B cell (primary cell): ENCODE measurements around the gene TRMT61A. TPM values are rescaled to one million over a fixed set of nuclear protein-coding genes. Genes with fewer than 3 reads are reported as not detected.

Source experiments
- ATAC-seq: fragments of 200-7000 bp; cut with Tn5 transposase; one replicate; pipeline ENCODE4 v1.10.0; 2021; ENCODE audit warnings: low read depth, mild to moderate bottlenecking, moderate number of reproducible peaks, moderate library complexity
- CTCF ChIA-PET: fragments of 350-600 bp; sonication (Branson Sonifier 250); formaldehyde crosslinking; loops from one replicate; lab custom pipeline; 2021; ENCODE audit warnings: antibody characterized with exemption, inconsistent platforms; lab: Charles Lee
- POLR2A ChIA-PET: fragments of 350-600 bp; sonication (Branson Sonifier 250); formaldehyde crosslinking; loops from one replicate; lab custom pipeline; 2021; ENCODE audit warnings: antibody characterized with exemption; lab: Charles Lee
- DNase-seq: peaks from one replicate; pipeline ENCODE4 v3.0.0; 2013
- H2AFZ ChIP-seq: 2 replicates; pipeline ENCODE4 v1.6.1; 2012; ENCODE audit warnings: mild to moderate bottlenecking, low read depth, low read length; ENCODE audit not compliant: insufficient read depth, poor library complexity, severe bottlenecking
- H3K27ac ChIP-seq, 2 donors: 1 replicate in 1 of 2; 2 replicates in 1 of 2; pipeline ENCODE4 v1.5.1; 2012 to 2013; ENCODE audit warnings: low read length in 2 of 2, mild to moderate bottlenecking in 2 of 2, moderate library complexity in 1 of 2
- H3K27me3 ChIP-seq, 4 experiments: fragments of 200-600 bp in 1 of 4; sonication (generic) in 1 of 4; replicated peaks in 1 of 4; 1 replicate in 2 of 4; 2 replicates in 2 of 4; pipeline versions ENCODE4 v1.6.1 to v1.7.0; 2013 to 2016; ENCODE audit warnings: low read length in 3 of 4, mild to moderate bottlenecking in 2 of 4, mixed read lengths in 1 of 4, moderate library complexity in 1 of 4; ENCODE audit not compliant: insufficient read depth in 4 of 4, control insufficient read depth in 3 of 4; ENCODE audit errors: control extremely low read depth in 1 of 4
- H3K36me3 ChIP-seq, 2 experiments: replicated peaks in 1 of 2; 1 replicate in 1 of 2; 2 replicates in 1 of 2; pipeline versions ENCODE4 v1.6.1 to v1.7.1; 2013; ENCODE audit warnings: low read length in 1 of 2; ENCODE audit not compliant: insufficient read depth in 2 of 2, control insufficient read depth in 1 of 2; ENCODE audit errors: control extremely low read depth in 1 of 2, extremely low read depth in 1 of 2
- H3K4me1 ChIP-seq, 2 donors: fragments of 200-600 bp in 1 of 2; sonication (generic) in 1 of 2; 1 replicate in 1 of 2; 2 replicates in 1 of 2; pipeline versions ENCODE4 v1.5.1 to v1.6.1; 2013 to 2017; ENCODE audit warnings: low read length in 2 of 2; ENCODE audit not compliant: control insufficient read depth in 2 of 2, insufficient read depth in 2 of 2
- H3K4me2 ChIP-seq: replicated peaks from 2 replicates; pipeline ENCODE3; 2012; ENCODE audit warnings: mild to moderate bottlenecking, low read depth, low read length; ENCODE audit not compliant: poor library complexity, severe bottlenecking
- H3K4me3 ChIP-seq, 5 experiments: fragments of 200-600 bp in 1 of 5; sonication (generic) in 1 of 5; 1 replicate in 3 of 5; 2 replicates in 2 of 5; pipeline versions ENCODE4 v1.5.1 to v1.7.0; 2011 to 2016; ENCODE audit warnings: low read length in 4 of 5, mild to moderate bottlenecking in 4 of 5, low read depth in 2 of 5, control low read depth in 1 of 5, moderate library complexity in 1 of 5; ENCODE audit not compliant: insufficient read depth in 1 of 5; ENCODE audit errors: control extremely low read depth in 1 of 5, extremely low read depth in 1 of 5
- H3K79me2 ChIP-seq: fragments of 200-600 bp; sonication (generic); one replicate; pipeline ENCODE4 v1.6.0; 2016; ENCODE audit warnings: low read length; ENCODE audit not compliant: control insufficient read depth, insufficient read depth
- H3K9ac ChIP-seq: fragments of 200-600 bp; sonication (generic); 2 replicates; pipeline ENCODE4 v1.6.1; 2017; ENCODE audit warnings: mild to moderate bottlenecking, low read length, moderate library complexity
- H3K9me3 ChIP-seq, 3 donors: one replicate each; pipeline versions ENCODE4 v1.6.1 to v1.7.1; 2013; ENCODE audit warnings: low read length in 2 of 3; ENCODE audit not compliant: control insufficient read depth in 2 of 3, insufficient read depth in 1 of 3; ENCODE audit errors: control extremely low read depth in 1 of 3
- H4K20me1 ChIP-seq: 2 replicates; pipeline ENCODE4 v1.6.0; 2012; ENCODE audit warnings: mild to moderate bottlenecking, low read length; ENCODE audit not compliant: insufficient read depth, control insufficient read depth, poor library complexity, severe bottlenecking
- H3K27ac Mint-ChIP-seq: one replicate; pipeline ENCODE4 v1.8.0; 2021; ENCODE audit warnings: mixed read lengths
- H3K27me3 Mint-ChIP-seq: one replicate; pipeline ENCODE4 v1.8.0; 2021; ENCODE audit warnings: mixed read lengths
- H3K4me1 Mint-ChIP-seq: one replicate; pipeline ENCODE4 v1.8.0; 2021; ENCODE audit warnings: mixed read lengths
- H3K4me3 Mint-ChIP-seq: one replicate; pipeline ENCODE4 v1.8.0; 2021; ENCODE audit warnings: mixed read lengths
- H3K9me3 Mint-ChIP-seq: one replicate; pipeline ENCODE4 v1.8.0; 2022; ENCODE audit warnings: mixed read lengths; ENCODE audit not compliant: insufficient read depth
- EZH2 ChIP-seq: IDR thresholded peaks from 2 replicates; pipeline ENCODE4 v1.6.1; 2012; ENCODE audit warnings: borderline replicate concordance, low read depth, mild to moderate bottlenecking, moderate library complexity, low read length; ENCODE audit not compliant: insufficient read depth, poor library complexity, severe bottlenecking
- WGBS: methylation state at CpG from one replicate; pipeline ENCODE4 v1.1.5; 2013; ENCODE audit warnings: missing lambda C conversion rate; ENCODE audit not compliant: insufficient coverage; 5-methylcytosine and 5-hydroxymethylcytosine counted together
- intact Hi-C: fragments of 100-400 bp; cut with micrococcal nuclease; formaldehyde crosslinking; loops from one replicate; pipeline ENCODE4 v1.10.0; 2022
- polyA plus RNA-seq: library from polyadenylated mRNA; depleted of rRNA; stranded (reverse); fragments of >200 nt; gene quantifications from 2 replicates; pipeline ENCODE4 v1.2.3, GENCODE V29; 2012
- total RNA-seq, 2 donors: library from RNA; stranded (reverse); fragments of 120-200 nt in 1 of 2; gene quantifications; 1 replicate in 1 of 2; 2 replicates in 1 of 2; pipeline versions ENCODE4 v1.2.3 to v1.2.4, GENCODE V29; 2013 to 2022
- TF ChIP-seq, protein P1 (sequence below): fragments of 200-600 bp; IDR thresholded peaks from one replicate; pipeline ENCODE4 v1.8.0; 2022; ENCODE audit warnings: antibody characterized with exemption, mild to moderate bottlenecking

TRMT61A gene
- total and polyA plus RNA-seq, 2 donors (not counting 1 experiment from before 2014, with no cell fraction given), result 9.5 to 18.4 TPM

DNA sequence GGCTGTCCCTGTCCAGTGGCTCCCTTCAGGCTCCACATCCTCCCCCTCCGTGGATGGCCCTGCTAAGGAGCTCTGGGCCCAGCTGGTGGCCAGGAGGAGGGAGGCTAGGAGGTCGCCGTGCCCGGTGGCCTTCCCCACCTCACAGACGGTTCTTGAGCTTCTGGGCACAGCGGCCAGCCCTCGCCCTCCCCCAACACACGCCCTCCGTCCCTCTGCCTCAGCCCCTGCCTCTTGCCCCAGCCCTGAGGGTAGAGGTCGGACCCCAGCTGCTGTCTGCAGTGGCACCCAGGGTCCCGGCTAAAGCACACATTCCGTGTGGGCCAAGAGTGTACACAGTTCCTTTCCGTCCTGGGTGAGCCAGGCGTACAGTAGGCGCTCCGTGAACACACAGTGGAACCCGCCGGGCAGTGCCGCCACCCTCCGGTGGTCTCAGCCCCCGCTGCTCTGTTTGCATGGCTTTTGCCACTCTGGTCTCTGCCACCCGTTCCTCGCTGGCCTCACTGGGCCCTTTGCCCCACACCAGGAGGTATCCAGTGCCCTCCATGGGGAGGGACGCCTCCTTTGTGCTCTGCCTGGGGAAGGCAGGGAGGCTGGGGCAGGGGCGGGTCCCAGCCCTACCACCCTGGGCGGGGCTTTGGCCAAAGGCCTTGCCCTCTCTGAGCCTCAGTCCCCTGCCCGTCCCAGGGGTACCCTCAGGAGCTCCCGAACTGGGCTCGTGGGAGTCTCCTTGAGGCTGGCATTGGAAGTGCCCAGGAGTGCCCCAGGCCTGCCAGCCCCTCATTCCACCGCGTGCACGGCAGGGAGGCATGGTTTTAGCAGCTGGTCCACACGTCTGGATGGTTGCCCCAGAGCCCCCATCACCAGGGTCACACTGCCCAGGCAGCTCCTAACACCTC, 13.0 kb downstream of the TRMT61A start:
- no peak overlapping the region for H2AFZ ChIP-seq
- H3K9ac ChIP-seq, result no peak overlapping the region
- peaks cover 4% of the 10 kb centered on the region for H3K4me1 Mint-ChIP-seq
- 83% methylated on average over 33 of the region's 33 CpGs for WGBS
- no peak overlapping the region for H3K4me3 ChIP-seq
- H3K79me2 ChIP-seq, result peaks cover 3% of the 10 kb centered on the region
- H3K27me3 ChIP-seq, result peaks cover 0 to 22% (median 2%) of the 10 kb centered on the region in 4 experiments
- no peaks in the 10 kb centered on the region for H3K9me3 Mint-ChIP-seq
- no peaks in the 10 kb centered on the region for H3K9me3 ChIP-seq
- H3K27me3 Mint-ChIP-seq, result no peaks in the 10 kb centered on the region
- DNase-seq (no peak), ATAC-seq (no peak)
- H3K36me3 ChIP-seq, result no peaks in the 10 kb centered on the region
- H3K27ac ChIP-seq, result no peak overlapping the region
- no peak overlapping the region for H3K27ac Mint-ChIP-seq
- H3K4me2 ChIP-seq, result no peak overlapping the region
- H4K20me1 ChIP-seq, result peaks cover 9% of the 10 kb centered on the region
- no peak overlapping the region for H3K4me3 Mint-ChIP-seq
- H3K4me1 ChIP-seq, result peaks cover 0 to 6% of the 10 kb centered on the region in 2 donors
- intact Hi-C loops, result no loop called here
- TF ChIP-seq, protein P1, sequence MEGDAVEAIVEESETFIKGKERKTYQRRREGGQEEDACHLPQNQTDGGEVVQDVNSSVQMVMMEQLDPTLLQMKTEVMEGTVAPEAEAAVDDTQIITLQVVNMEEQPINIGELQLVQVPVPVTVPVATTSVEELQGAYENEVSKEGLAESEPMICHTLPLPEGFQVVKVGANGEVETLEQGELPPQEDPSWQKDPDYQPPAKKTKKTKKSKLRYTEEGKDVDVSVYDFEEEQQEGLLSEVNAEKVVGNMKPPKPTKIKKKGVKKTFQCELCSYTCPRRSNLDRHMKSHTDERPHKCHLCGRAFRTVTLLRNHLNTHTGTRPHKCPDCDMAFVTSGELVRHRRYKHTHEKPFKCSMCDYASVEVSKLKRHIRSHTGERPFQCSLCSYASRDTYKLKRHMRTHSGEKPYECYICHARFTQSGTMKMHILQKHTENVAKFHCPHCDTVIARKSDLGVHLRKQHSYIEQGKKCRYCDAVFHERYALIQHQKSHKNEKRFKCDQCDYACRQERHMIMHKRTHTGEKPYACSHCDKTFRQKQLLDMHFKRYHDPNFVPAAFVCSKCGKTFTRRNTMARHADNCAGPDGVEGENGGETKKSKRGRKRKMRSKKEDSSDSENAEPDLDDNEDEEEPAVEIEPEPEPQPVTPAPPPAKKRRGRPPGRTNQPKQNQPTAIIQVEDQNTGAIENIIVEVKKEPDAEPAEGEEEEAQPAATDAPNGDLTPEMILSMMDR, result no peak
- TF ChIP-seq EZH2, result no peak
- ChIA-PET POLR2A (no interaction called here), CTCF (interaction anchor here (1.3 kb wide), 1 partner anchor 42 kb away, joined by 3 read pairs; no protein-coding TSS in a partner anchor)

DNA sequence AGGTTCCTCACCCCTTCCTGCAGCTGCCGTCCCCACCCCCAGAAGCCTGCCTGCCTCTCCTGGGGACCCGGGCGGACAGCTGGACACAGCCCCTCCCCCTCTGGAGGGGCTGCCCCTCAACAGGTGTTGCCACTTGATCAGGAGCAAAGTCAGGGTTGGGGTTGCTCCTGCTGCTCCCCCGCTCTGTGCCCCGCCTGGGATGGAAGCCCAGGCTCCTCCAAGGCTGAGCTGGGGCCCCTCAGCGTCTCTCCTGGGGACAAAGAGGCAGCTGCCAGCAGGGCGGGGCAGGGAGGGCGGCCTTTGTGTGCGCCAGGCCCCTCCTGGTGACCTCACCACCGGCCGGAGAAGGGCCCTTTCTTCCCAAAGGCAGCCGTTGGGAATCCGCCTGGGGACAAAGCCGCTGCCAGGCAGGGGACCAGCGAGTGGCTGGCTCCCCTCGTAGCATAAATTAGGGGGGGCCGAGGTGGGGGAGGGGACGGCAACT, 13.7 kb downstream of the TRMT61A start:
- H3K27me3 ChIP-seq, result peaks cover 0 to 22% (median 2%) of the 10 kb centered on the region in 4 experiments
- DNase-seq, result no peak
- no peak overlapping the region for H3K4me2 ChIP-seq
- no peak overlapping the region for H2AFZ ChIP-seq
- Mint-ChIP-seq H3K9me3 (no peaks in the 10 kb centered on the region), H3K27me3 (no peaks in the 10 kb centered on the region), H3K27ac (no peak overlapping the region), H3K4me1 (peaks cover 4% of the 10 kb centered on the region), H3K4me3 (no peak overlapping the region)
- no peak overlapping the region for H3K4me3 ChIP-seq
- H3K79me2 ChIP-seq, result peaks cover 6% of the 10 kb centered on the region
- H4K20me1 ChIP-seq, result peaks cover 16% of the 10 kb centered on the region
- intact Hi-C loops, result no loop called here
- peaks cover 0 to 6% of the 10 kb centered on the region in 2 donors for H3K4me1 ChIP-seq
- WGBS, result 64% methylated on average over 18 of the region's 18 CpGs
- ChIA-PET CTCF (interaction anchor here (1.3 to 9.3 kb wide), 2 partner anchors 23 to 42 kb away, joined by 3 to 128 read pairs; no protein-coding TSS in a partner anchor), POLR2A (no interaction called here)
- no peak for TF ChIP-seq EZH2
- TF ChIP-seq, protein P1, result no peak
- H3K27ac ChIP-seq, result no peak overlapping the region
- no peaks in the 10 kb centered on the region for H3K36me3 ChIP-seq
- no peak for ATAC-seq
- no peak overlapping the region for H3K9ac ChIP-seq
- no peaks in the 10 kb centered on the region for H3K9me3 ChIP-seq
